ENCODE results near the gene ZFPM1. TPM values are rescaled to one million over a fixed set of nuclear protein-coding genes. Genes with fewer than 3 reads are reported as not detected.

Gene ZFPM1
- total RNA-seq, 1 experiment from 2014 or later, result 14.6 TPM

DNA sequence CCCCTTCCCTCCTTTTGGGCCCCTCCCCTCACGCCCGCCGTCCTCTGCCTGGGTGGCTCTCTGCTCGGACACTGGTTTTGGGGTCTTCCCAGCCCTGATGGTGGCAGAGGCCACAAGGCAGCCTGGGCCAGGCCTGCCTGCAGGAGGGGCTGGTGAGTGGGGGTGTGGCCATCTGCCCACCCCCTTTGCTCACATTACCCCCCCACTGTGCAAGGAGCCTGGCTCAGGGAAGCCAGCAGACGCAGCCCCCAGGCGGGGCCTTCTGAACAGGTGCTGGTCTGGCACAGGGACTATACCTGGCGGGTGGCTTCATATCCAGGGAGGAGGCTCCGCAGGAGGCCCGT is 10.7 kb upstream of the ZFPM1 start:
- ChIA-PET RAD21 (ENCODE audit: low non-redundant PET in 1 of 2, low total read pairs in 2 of 2, uncharacterized antibody in 2 of 2, unreplicated experiment in 2 of 2) (no interaction called here), POLR2A (no interaction called here), CTCF (no interaction called here)
- peak overlapping the region; percentile 69 for H3K4me2 ChIP-seq (ENCODE audit: low read length)
- no peak for DNase-seq (ENCODE audit: low read depth, low spot score)
- 0 out of 2 replicates have a peak, but pooled peaks have one; percentile 0 for ATAC-seq
- H3K36me3 ChIP-seq (ENCODE audit: control insufficient read depth in 1 of 2, insufficient read depth in 2 of 2, low read length in 2 of 2), result no peaks in the 10 kb centered on the region
- H3K9ac ChIP-seq (ENCODE audit: low read length), result 0 out of 2 replicates have a peak overlapping the region, but pooled peaks have one; percentile 15
- H3K79me2 ChIP-seq (ENCODE audit: insufficient read depth, low read length), result no peaks in the 10 kb centered on the region
- H3K9me2 ChIP-seq (ENCODE audit: insufficient read depth), result no peaks in the 10 kb centered on the region
- no peaks in the 10 kb centered on the region for H4K20me1 ChIP-seq (ENCODE audit: insufficient read depth)
- no peak overlapping the region for H2AFZ ChIP-seq (ENCODE audit: low read depth, low read length, poor library complexity, severe bottlenecking)
- H3K27ac ChIP-seq (ENCODE audit: low read depth, low read length), result no peak overlapping the region; the same call in 1 of the 2 replicates
- BruUV-seq (replicated peaks), result no TSS peak
- TF ChIP-seq EZH2phosphoT487 (IDR thresholded peaks at IDR 0.05; ENCODE audit: borderline replicate concordance) (no peak), CTCF (IDR thresholded peaks at IDR 0.05 in 2 of 3, conservative IDR thresholded peaks at IDR 0.05 in 1 of 3; ENCODE audit: borderline replicate concordance in 1 of 3, insufficient read depth in 1 of 3, low read depth in 2 of 3, low read length in 2 of 3) (peak in 1 of 3 experiments; percentile 7; a peak in 1 of 6 replicates)
- peaks cover 3 to 18% of the 10 kb centered on the region in 2 experiments; a peak in 3 of 4 replicates for H3K4me1 ChIP-seq (ENCODE audit: control insufficient read depth in 1 of 2, insufficient read depth in 2 of 2, low read length in 2 of 2)
- H3K27me3 ChIP-seq (ENCODE audit: insufficient read depth, low read length), result no peaks in the 10 kb centered on the region
- intact Hi-C loops (cut with micrococcal nuclease), result no loop called here
- H3K4me3 ChIP-seq (replicated peaks in 1 of 2; ENCODE audit: low read depth in 1 of 2, low read length in 2 of 2), result no peak overlapping the region
- no peaks in the 10 kb centered on the region for H3K9me3 ChIP-seq (ENCODE audit: control insufficient read depth in 1 of 2, insufficient read depth in 1 of 2, low read depth in 1 of 2, low read length in 2 of 2)

DNA sequence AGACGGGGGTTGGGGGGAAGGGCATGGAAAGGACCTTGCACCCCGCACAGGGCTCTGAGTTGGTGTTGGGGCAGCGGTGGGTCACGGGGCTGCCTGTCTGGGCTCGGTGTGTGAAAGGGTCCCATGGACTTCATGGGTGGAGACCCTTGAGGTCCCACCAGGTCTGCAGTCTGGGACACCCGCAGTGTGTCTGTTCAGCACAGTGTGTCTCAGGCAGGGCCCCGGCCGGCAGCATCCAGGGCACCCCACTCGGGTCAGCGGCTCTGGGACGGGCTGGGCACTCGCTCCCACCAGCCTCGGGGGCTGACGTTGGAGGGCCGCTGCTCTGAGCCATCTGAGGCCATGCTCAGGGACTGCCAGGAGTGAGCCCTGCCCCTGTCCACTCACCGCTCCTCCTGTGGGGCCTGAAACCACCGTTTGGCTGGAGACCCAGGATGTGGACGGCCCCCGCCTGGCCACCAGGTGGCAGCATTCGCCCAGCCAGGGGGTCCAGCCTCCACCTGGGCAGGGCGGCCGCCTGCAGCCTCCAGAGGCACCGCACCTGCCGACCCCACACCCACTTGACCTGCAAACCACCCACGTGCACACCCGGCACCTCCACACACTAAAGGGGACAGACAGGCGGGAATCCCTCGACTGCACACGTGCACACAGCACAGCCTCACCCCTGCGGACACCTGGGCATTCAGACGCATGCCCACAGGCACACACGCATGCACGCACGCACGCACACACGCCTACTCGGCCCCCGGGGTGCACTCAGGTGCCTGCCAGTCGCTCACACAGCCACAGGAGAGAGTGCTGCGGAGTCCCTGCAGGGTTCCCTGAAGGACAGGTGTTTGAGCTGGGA is 10.1 kb upstream of the ZFPM1 start:
- H3K4me3 ChIP-seq (replicated peaks in 1 of 2; ENCODE audit: low read depth in 1 of 2, low read length in 2 of 2), result no peak overlapping the region
- peak overlapping the region; percentile 69 for H3K4me2 ChIP-seq (ENCODE audit: low read length)
- no peaks in the 10 kb centered on the region for H4K20me1 ChIP-seq (ENCODE audit: insufficient read depth)
- H3K4me1 ChIP-seq (ENCODE audit: control insufficient read depth in 1 of 2, insufficient read depth in 2 of 2, low read length in 2 of 2), result peaks cover 3 to 14% of the 10 kb centered on the region in 2 experiments; a peak in 3 of 4 replicates
- TF ChIP-seq CTCF (IDR thresholded peaks at IDR 0.05 in 2 of 3, conservative IDR thresholded peaks at IDR 0.05 in 1 of 3; ENCODE audit: borderline replicate concordance in 1 of 3, insufficient read depth in 1 of 3, low read depth in 2 of 3, low read length in 2 of 3), result peak in 2 of 3 experiments; percentile 98 to 100; a peak in 4 of 6 replicates
- TF ChIP-seq ELF1 (IDR thresholded peaks at IDR 0.05; ENCODE audit: borderline replicate concordance, low read depth), result no peak
- no peak for TF ChIP-seq CEBPB (IDR thresholded peaks at IDR 0.05; ENCODE audit: low read depth)
- TF ChIP-seq YY1 (IDR thresholded peaks at IDR 0.05; ENCODE audit: extremely low read depth, insufficient replicate concordance, low read depth, low read length), result peak; percentile 13
- no peak for TF ChIP-seq EZH2phosphoT487 (IDR thresholded peaks at IDR 0.05; ENCODE audit: borderline replicate concordance)
- 0 out of 2 replicates have a peak overlapping the region, but pooled peaks have one; percentile 15 for H3K9ac ChIP-seq (ENCODE audit: low read length)
- ChIA-PET CTCF (interaction anchor here (0.9 kb wide), 1 partner anchor 9 kb away, joined by 6 read pairs; the partner anchor contains the start of gene ZFPM1), RAD21 (ENCODE audit: low non-redundant PET in 1 of 2, low total read pairs in 2 of 2, uncharacterized antibody in 2 of 2, unreplicated experiment in 2 of 2) (no interaction called here), POLR2A (no interaction called here)
- H2AFZ ChIP-seq (ENCODE audit: low read depth, low read length, poor library complexity, severe bottlenecking), result no peak overlapping the region
- intact Hi-C loops (cut with micrococcal nuclease), result loop anchor here (1.0 kb wide), 3 partner anchors 62 to 119 kb away; no protein-coding TSS in a partner anchor
- no peaks in the 10 kb centered on the region for H3K27me3 ChIP-seq (ENCODE audit: insufficient read depth, low read length)
- H3K27ac ChIP-seq (ENCODE audit: low read depth, low read length), result peak overlapping the region; percentile 9; the same call in 1 of the 2 replicates
- peak; percentile 95 for ATAC-seq
- H3K79me2 ChIP-seq (ENCODE audit: insufficient read depth, low read length), result no peaks in the 10 kb centered on the region
- no peaks in the 10 kb centered on the region for H3K9me3 ChIP-seq (ENCODE audit: control insufficient read depth in 1 of 2, insufficient read depth in 1 of 2, low read depth in 1 of 2, low read length in 2 of 2)
- no peaks in the 10 kb centered on the region for H3K9me2 ChIP-seq (ENCODE audit: insufficient read depth)
- BruUV-seq (replicated peaks), result no TSS peak
- H3K36me3 ChIP-seq (ENCODE audit: control insufficient read depth in 1 of 2, insufficient read depth in 2 of 2, low read length in 2 of 2), result no peaks in the 10 kb centered on the region
- DNase-seq (ENCODE audit: low read depth, low spot score), result peak; percentile 64

Measured in HCT116 (cell line).